ENCODE data around the gene NXPH2. TPM values are rescaled to one million over a fixed set of nuclear protein-coding genes. Genes with fewer than 3 reads are reported as not detected.

Gene NXPH2
- total RNA-seq, 1 donor, result not detected

DNA sequence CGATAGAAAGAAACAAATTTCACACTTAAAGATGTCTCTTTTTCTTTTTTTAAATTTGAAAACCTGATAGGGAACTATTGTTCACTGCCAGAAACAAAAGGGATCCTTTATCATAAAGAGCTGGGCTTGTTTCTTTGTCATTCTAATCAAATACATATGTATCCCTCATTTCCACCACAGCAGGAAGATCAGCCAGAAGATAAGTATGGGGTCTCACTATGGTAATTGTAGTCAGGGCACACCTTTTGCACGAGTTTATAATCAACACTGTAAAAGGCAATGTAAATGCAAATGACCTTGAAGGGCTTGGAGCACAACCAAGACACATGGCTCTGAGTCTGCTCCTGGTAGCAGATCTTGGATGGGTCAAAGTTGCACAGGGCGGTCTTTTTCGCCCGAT is 109.5 kb downstream of the NXPH2 start:
- Histone ChIP-seq H2AFZ (ENCODE audit: low read length) (no peak overlapping the region), H4K20me1 (ENCODE audit: insufficient read depth, low read length) (no peaks in the 10 kb centered on the region), H3K27me3 (ENCODE audit: insufficient read depth, low read length) (no peaks in the 10 kb centered on the region), H3K4me2 (ENCODE audit: insufficient read depth, low read length) (no peak overlapping the region), H3K36me3 (ENCODE audit: insufficient read depth, low read length) (no peaks in the 10 kb centered on the region), H3K9me3 (ENCODE audit: low read depth, low read length) (no peaks in the 10 kb centered on the region), H3K27ac (ENCODE audit: low read depth, low read length) (no peak overlapping the region), H3K79me2 (ENCODE audit: insufficient read depth, low read length) (no peaks in the 10 kb centered on the region), H3K4me3 (ENCODE audit: insufficient read depth, low read length) (no peak overlapping the region), H3K4me1 (ENCODE audit: insufficient read depth, low read length) (no peaks in the 10 kb centered on the region)
- TF ChIP-seq, protein P1, sequence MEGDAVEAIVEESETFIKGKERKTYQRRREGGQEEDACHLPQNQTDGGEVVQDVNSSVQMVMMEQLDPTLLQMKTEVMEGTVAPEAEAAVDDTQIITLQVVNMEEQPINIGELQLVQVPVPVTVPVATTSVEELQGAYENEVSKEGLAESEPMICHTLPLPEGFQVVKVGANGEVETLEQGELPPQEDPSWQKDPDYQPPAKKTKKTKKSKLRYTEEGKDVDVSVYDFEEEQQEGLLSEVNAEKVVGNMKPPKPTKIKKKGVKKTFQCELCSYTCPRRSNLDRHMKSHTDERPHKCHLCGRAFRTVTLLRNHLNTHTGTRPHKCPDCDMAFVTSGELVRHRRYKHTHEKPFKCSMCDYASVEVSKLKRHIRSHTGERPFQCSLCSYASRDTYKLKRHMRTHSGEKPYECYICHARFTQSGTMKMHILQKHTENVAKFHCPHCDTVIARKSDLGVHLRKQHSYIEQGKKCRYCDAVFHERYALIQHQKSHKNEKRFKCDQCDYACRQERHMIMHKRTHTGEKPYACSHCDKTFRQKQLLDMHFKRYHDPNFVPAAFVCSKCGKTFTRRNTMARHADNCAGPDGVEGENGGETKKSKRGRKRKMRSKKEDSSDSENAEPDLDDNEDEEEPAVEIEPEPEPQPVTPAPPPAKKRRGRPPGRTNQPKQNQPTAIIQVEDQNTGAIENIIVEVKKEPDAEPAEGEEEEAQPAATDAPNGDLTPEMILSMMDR (IDR thresholded peaks at IDR 0.05; ENCODE audit: extremely low read depth, low read depth, low read length), result no peak
- no peak for DNase-seq (ENCODE audit: insufficient read length, low spot score, missing footprints)

DNA sequence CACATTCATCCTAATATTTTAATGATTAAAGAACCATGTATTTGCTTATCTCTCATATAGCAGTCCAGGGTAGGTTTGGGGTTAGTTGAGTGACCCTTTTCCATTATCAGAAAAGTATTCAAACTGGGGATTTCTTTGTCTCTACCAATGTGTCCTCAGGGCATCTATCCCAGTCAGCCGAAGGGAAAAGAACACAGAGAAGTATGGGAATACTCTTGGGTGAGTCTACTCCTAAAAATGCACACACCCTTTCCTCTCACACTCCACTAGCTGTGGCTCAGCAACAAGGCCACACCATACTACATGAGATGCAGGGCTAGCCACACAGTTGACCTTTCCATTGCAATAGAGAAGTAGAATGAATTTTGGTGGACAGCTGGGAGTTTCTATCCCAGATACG is 114.3 kb downstream of the NXPH2 start:
- TF ChIP-seq, protein P1 (IDR thresholded peaks at IDR 0.05; ENCODE audit: extremely low read depth, low read depth, low read length), result no peak
- Histone ChIP-seq H2AFZ (ENCODE audit: low read length) (no peak overlapping the region), H3K36me3 (ENCODE audit: insufficient read depth, low read length) (no peaks in the 10 kb centered on the region), H3K79me2 (ENCODE audit: insufficient read depth, low read length) (no peaks in the 10 kb centered on the region), H3K4me3 (ENCODE audit: insufficient read depth, low read length) (no peak overlapping the region), H3K4me2 (ENCODE audit: insufficient read depth, low read length) (no peak overlapping the region), H3K9me3 (ENCODE audit: low read depth, low read length) (no peaks in the 10 kb centered on the region), H3K27me3 (ENCODE audit: insufficient read depth, low read length) (no peaks in the 10 kb centered on the region), H4K20me1 (ENCODE audit: insufficient read depth, low read length) (no peaks in the 10 kb centered on the region), H3K27ac (ENCODE audit: low read depth, low read length) (no peak overlapping the region), H3K4me1 (ENCODE audit: insufficient read depth, low read length) (no peaks in the 10 kb centered on the region)
- DNase-seq (ENCODE audit: insufficient read length, low spot score, missing footprints), result no peak

DNA sequence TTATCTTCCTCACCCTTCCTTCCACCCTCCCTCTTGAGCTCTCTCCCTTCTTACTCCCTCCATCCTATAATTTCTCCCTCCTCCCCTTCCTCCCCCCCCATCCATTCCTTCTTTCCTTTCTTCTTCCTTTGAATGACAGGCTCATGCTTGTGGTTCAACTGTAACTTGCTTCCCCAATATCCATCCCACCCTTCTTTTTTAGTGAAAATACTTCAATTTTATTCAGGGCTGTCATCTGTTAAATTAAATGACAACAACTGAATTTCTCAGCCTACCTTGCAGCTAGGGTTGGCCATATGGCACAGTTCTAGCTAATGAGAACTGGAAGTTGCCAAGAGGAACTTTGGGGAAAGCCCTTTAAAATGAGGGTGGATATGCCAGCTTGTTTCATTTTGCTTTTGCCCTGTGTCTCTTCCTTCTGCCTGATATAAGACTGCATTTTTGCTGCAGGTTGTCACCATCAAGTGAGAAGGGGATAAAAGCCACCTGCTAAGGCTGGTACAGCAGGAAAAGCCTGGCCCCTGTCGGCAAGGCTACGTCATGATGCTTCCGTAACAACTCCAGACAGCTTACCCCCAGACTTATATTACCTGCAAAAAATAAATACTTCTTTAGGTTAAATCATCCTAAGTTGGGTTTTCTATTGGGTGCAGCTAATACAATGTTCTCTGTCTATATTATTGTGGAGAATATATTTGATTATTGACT is 121.8 kb downstream of the NXPH2 start:
- Histone ChIP-seq H3K4me2 (ENCODE audit: insufficient read depth, low read length) (no peak overlapping the region), H3K9me3 (ENCODE audit: low read depth, low read length) (no peaks in the 10 kb centered on the region), H3K4me1 (ENCODE audit: insufficient read depth, low read length) (no peaks in the 10 kb centered on the region), H3K36me3 (ENCODE audit: insufficient read depth, low read length) (no peaks in the 10 kb centered on the region), H3K4me3 (ENCODE audit: insufficient read depth, low read length) (no peak overlapping the region), H4K20me1 (ENCODE audit: insufficient read depth, low read length) (no peaks in the 10 kb centered on the region), H3K79me2 (ENCODE audit: insufficient read depth, low read length) (no peaks in the 10 kb centered on the region), H3K27me3 (ENCODE audit: insufficient read depth, low read length) (no peaks in the 10 kb centered on the region), H2AFZ (ENCODE audit: low read length) (no peak overlapping the region), H3K27ac (ENCODE audit: low read depth, low read length) (no peak overlapping the region)
- TF ChIP-seq, protein P1 (IDR thresholded peaks at IDR 0.05; ENCODE audit: extremely low read depth, low read depth, low read length), result no peak
- DNase-seq (ENCODE audit: insufficient read length, low spot score, missing footprints), result no peak

DNA sequence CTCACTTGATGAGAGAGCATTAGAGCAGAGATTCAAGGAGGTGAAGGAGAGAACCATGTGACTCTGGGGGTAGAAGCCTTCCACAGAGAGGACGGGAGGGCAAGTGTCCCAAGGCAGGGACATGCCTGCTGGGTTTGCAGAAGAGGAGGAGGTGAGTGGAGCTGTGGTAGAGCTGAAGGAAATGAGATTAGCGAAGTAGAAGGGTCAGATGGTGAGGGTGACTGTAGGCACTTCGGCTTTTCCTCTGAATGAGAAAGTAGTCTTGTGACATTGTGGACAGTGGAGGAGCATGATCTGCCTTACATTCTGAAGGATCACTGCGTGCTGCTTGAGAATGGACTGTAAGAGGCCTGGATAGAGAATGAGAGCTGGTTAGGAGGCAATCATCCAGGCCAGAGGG is 126.0 kb downstream of the NXPH2 start:
- H3K79me2 ChIP-seq (ENCODE audit: insufficient read depth, low read length), result no peaks in the 10 kb centered on the region
- no peak overlapping the region for H2AFZ ChIP-seq (ENCODE audit: low read length)
- no peaks in the 10 kb centered on the region for H3K36me3 ChIP-seq (ENCODE audit: insufficient read depth, low read length)
- no peak overlapping the region for H3K4me2 ChIP-seq (ENCODE audit: insufficient read depth, low read length)
- DNase-seq (ENCODE audit: insufficient read length, low spot score, missing footprints), result no peak
- H4K20me1 ChIP-seq (ENCODE audit: insufficient read depth, low read length), result no peaks in the 10 kb centered on the region
- no peaks in the 10 kb centered on the region for H3K9me3 ChIP-seq (ENCODE audit: low read depth, low read length)
- no peak overlapping the region for H3K27ac ChIP-seq (ENCODE audit: low read depth, low read length)
- H3K4me3 ChIP-seq (ENCODE audit: insufficient read depth, low read length), result no peak overlapping the region
- no peaks in the 10 kb centered on the region for H3K27me3 ChIP-seq (ENCODE audit: insufficient read depth, low read length)
- TF ChIP-seq, protein P1 (IDR thresholded peaks at IDR 0.05; ENCODE audit: extremely low read depth, low read depth, low read length), result no peak
- no peaks in the 10 kb centered on the region for H3K4me1 ChIP-seq (ENCODE audit: insufficient read depth, low read length)
